WTC11 (cell line): ENCODE measurements around the gene SAMD4A. TPM values are rescaled to one million over a fixed set of nuclear protein-coding genes. Genes with fewer than 3 reads are reported as not detected.

Source experiments
- ATAC-seq: fragments of 200-7000 bp; cut with Tn5 transposase; 2 replicates; pipeline ENCODE4 v1.10.0; 2021; ENCODE audit warnings: mild to moderate bottlenecking, moderate library complexity
- CTCF ChIA-PET: fragments of 300-600 bp; sonication (Branson Sonifier 250); formaldehyde crosslinking; loops from one replicate; lab custom pipeline; 2021; ENCODE audit warnings: antibody characterized with exemption; lab: Charles Lee
- POLR2A ChIA-PET: fragments of 350-600 bp; sonication (Branson Sonifier 250); formaldehyde crosslinking; loops from one replicate; lab custom pipeline; 2021; ENCODE audit warnings: antibody characterized with exemption; lab: Charles Lee
- DNase-seq: peaks from one replicate; pipeline ENCODE4 v3.0.0; 2021; ENCODE audit warnings: low spot score
- H3K27ac Mint-ChIP-seq: 2 replicates; pipeline ENCODE4 v1.8.0; 2021; ENCODE audit warnings: mixed read lengths
- H3K27me3 Mint-ChIP-seq: 2 replicates; pipeline ENCODE4 v1.8.0; 2021; ENCODE audit warnings: low read depth, mild to moderate bottlenecking, moderate library complexity, mixed read lengths
- H3K36me3 Mint-ChIP-seq: 2 replicates; pipeline ENCODE4 v1.8.0; 2021; ENCODE audit warnings: mixed read lengths
- H3K4me1 Mint-ChIP-seq: 2 replicates; pipeline ENCODE4 v1.8.0; 2022; ENCODE audit warnings: mixed read lengths
- H3K4me3 Mint-ChIP-seq: 2 replicates; pipeline ENCODE4 v1.8.0; 2021; ENCODE audit warnings: mild to moderate bottlenecking, moderate library complexity, mixed read lengths
- H3K9me3 Mint-ChIP-seq: 2 replicates; pipeline ENCODE4 v1.8.0; 2021; ENCODE audit warnings: mixed read lengths
- AFF4 ChIP-seq: sonication (generic); formaldehyde crosslinking; IDR thresholded peaks from 2 replicates; pipeline ENCODE4 v1.8.1; 2023; ENCODE audit warnings: mild to moderate bottlenecking, missing genetic modification reagents, borderline replicate concordance
- ATF2 ChIP-seq: sonication (generic); formaldehyde crosslinking; IDR thresholded peaks from 2 replicates; pipeline ENCODE4 v1.8.1; 2022; ENCODE audit warnings: low read depth, missing genetic modification reagents, borderline replicate concordance
- ATF3 ChIP-seq: sonication (generic); formaldehyde crosslinking; conservative IDR thresholded peaks from 2 replicates; pipeline ENCODE4 v1.8.1; 2022; ENCODE audit warnings: mild to moderate bottlenecking, missing genetic modification reagents
- CREM ChIP-seq: sonication (generic); formaldehyde crosslinking; IDR thresholded peaks from 2 replicates; pipeline ENCODE4 v1.8.1; 2022; ENCODE audit warnings: mild to moderate bottlenecking, missing genetic modification reagents, moderate library complexity
- FOXP1 ChIP-seq: sonication (generic); formaldehyde crosslinking; IDR thresholded peaks from 2 replicates; pipeline ENCODE4 v1.8.0; 2022; ENCODE audit warnings: missing genetic modification reagents, mild to moderate bottlenecking, moderate library complexity, borderline replicate concordance
- FOXP4 ChIP-seq: sonication (generic); formaldehyde crosslinking; IDR thresholded peaks from 2 replicates; pipeline ENCODE4 v1.8.0; 2022; ENCODE audit warnings: mild to moderate bottlenecking, missing genetic modification reagents
- HMGXB4 ChIP-seq: sonication (generic); formaldehyde crosslinking; IDR thresholded peaks from 2 replicates; pipeline ENCODE4 v1.8.1; 2023; ENCODE audit warnings: mild to moderate bottlenecking, moderate library complexity, missing genetic modification reagents
- JUN ChIP-seq: sonication (generic); formaldehyde crosslinking; IDR thresholded peaks from 2 replicates; pipeline ENCODE4 v1.8.0; 2023; ENCODE audit warnings: mild to moderate bottlenecking, missing genetic modification reagents
- MYBL2 ChIP-seq: sonication (generic); formaldehyde crosslinking; IDR thresholded peaks from 2 replicates; pipeline ENCODE4 v1.8.1; 2023; ENCODE audit warnings: mild to moderate bottlenecking, moderate library complexity, missing genetic modification reagents
- NR3C1 ChIP-seq: sonication (generic); formaldehyde crosslinking; conservative IDR thresholded peaks from 2 replicates; pipeline ENCODE4 v1.8.1; 2023; ENCODE audit warnings: low read depth, mild to moderate bottlenecking, missing genetic modification reagents
- OVOL2 ChIP-seq: fragments of 250-450 bp; sonication (Bioruptor Pico); IDR thresholded peaks from 2 replicates; pipeline ENCODE4 v1.9.0; 2021; ENCODE audit warnings: mild to moderate bottlenecking, borderline replicate concordance
- RORB ChIP-seq: fragments of 250-450 bp; sonication (Bioruptor Pico); IDR thresholded peaks from 2 replicates; pipeline ENCODE4 v1.9.0; 2021; ENCODE audit warnings: mild to moderate bottlenecking
- TEAD4 ChIP-seq: sonication (generic); formaldehyde crosslinking; IDR thresholded peaks from 2 replicates; pipeline ENCODE4 v1.8.0; 2022; ENCODE audit warnings: mild to moderate bottlenecking, missing genetic modification reagents
- ZNF219 ChIP-seq: sonication (generic); formaldehyde crosslinking; IDR thresholded peaks from 2 replicates; pipeline ENCODE4 v1.8.0; 2023; ENCODE audit warnings: missing genetic modification reagents, mild to moderate bottlenecking, borderline replicate concordance
- ZNF416 ChIP-seq: fragments of 250-450 bp; sonication (Bioruptor Pico); IDR thresholded peaks from 2 replicates; pipeline ENCODE4 v1.9.0; 2021; ENCODE audit warnings: mild to moderate bottlenecking, inconsistent platforms
- ZNF423 ChIP-seq: fragments of 250-450 bp; sonication (Bioruptor Pico); IDR thresholded peaks from 2 replicates; pipeline ENCODE4 v2.1.2; 2022; ENCODE audit warnings: mild to moderate bottlenecking, moderate library complexity
- ZNF425 ChIP-seq: fragments of 250-450 bp; sonication (Bioruptor Pico); conservative IDR thresholded peaks from 2 replicates; pipeline ENCODE4 v1.9.0; 2021; ENCODE audit warnings: mild to moderate bottlenecking
- ZNF532 ChIP-seq: fragments of 250-450 bp; sonication (Bioruptor Pico); IDR thresholded peaks from 2 replicates; pipeline ENCODE4 v1.9.0; 2021; ENCODE audit warnings: mild to moderate bottlenecking, borderline replicate concordance
- total RNA-seq: library from RNA; stranded (reverse); gene quantifications from 3 replicates; pipeline ENCODE4 v1.2.3, GENCODE V29; 2021

Gene SAMD4A
- total RNA-seq, 1 experiment from 2014 or later = 6.0 TPM

- POLR2A ChIA-PET = no interaction called here
- H3K27ac Mint-ChIP-seq = no peak overlapping the region
- ATAC-seq (no peak), DNase-seq (no peak)
- H3K9me3 Mint-ChIP-seq = no peaks in the 10 kb centered on the region; the same call in 1 of the 2 replicates
- no peak overlapping the region for H3K4me3 Mint-ChIP-seq
- CTCF ChIA-PET = interaction anchor here (1.3 to 4.2 kb wide), 3 partner anchors 117 to 209 kb away, joined by 4 to 38 read pairs (median 4); no protein-coding TSS in a partner anchor
- peaks cover 2% of the 10 kb centered on the region; the same call in 1 of the 2 replicates for H3K36me3 Mint-ChIP-seq
- TF ChIP-seq ZNF425 (no peak), ZNF416 (CRISPR knock-in tag) (no peak), ATF2 (no peak), TEAD4 (no peak), HMGXB4 (CRISPR knock-in tag) (no peak), FOXP1 (CRISPR knock-in tag) (no peak), CREM (CRISPR knock-in tag) (no peak), JUN (CRISPR knock-in tag) (no peak), RORB (CRISPR knock-in tag) (no peak), ZNF532 (CRISPR knock-in tag) (no peak), MYBL2 (no peak), AFF4 (CRISPR knock-in tag) (no peak), ZNF423 (CRISPR knock-in tag) (no peak), ATF3 (no peak), OVOL2 (CRISPR knock-in tag) (no peak), NR3C1 (CRISPR knock-in tag) (no peak), ZNF219 (CRISPR knock-in tag) (no peak), FOXP4 (CRISPR knock-in tag) (no peak)
- peaks cover 3% of the 10 kb centered on the region for H3K4me1 Mint-ChIP-seq
- H3K27me3 Mint-ChIP-seq = peaks cover 1% of the 10 kb centered on the region
Observed at GRCh38 chr14:54574528-54574927, 7.6 kb downstream of the SAMD4A start.
